Activated CD4-positive, alpha-beta T cell treated with anti-CD3 and anti-CD28 coated beads for 48 hours (primary cell): ENCODE data around the gene CLSTN1.
A peak's percentile ranks its signal among the peaks of the same experiment; 100 is the strongest.
"Not testable (repeated sequence)": the region's sequence is repeated elsewhere in the genome, so short reads cannot be mapped to it uniquely, and the experiment has no call there.

Experiments used
- DNase-seq: peaks from one replicate; pipeline ENCODE4 v3.0.0-alpha.2; 2020

The CLSTN1 gene

DNA sequence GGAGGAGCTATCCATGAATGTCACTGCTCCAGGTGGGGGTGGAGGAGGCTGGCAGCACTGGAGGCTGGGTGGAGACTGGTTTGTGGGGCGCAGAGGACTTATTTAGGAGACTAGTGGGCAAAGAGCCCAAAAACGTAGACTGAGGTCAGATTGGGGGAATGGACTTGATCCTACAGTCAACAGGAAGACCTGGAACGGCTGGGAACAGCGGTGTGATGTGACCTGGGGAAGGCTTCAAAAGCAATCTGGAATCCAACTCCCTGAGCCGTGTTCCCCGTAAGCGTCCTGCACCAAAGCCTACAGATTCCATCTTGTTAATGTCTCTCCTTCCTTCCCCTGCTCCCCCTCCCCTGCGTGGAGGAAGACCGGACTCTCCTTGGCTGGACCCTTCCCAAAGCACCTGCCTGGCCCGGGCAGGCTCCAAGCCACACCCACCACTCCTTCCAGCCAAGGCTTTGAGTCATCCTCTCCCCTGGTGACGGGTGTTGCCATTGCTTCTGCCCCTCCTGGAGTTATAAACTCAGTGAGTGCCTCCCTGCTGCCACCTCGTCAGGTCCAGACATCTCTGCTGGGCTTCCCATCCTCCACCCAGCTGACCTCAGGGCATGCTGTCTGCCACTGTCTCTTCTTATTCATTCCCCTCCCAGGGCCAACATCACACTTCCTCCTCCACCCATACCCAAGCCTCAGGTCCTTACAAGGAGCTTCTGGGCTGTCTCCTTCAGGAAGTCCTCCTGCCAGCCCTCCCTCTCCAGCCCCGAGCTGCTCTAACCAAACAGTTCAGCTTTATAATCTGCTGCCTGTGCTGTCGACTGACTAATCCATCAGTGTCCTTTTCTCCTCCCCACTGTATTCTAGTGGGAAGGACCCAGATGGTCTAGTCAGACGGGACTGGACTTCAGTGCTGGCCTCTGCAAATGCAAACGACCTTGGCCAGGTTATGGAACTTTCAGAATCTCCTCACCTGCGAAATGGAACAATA is 1.6 kb upstream of the CLSTN1 start:
- peak; percentile 46 for DNase-seq

- no peak for DNase-seq
Measured at GRCh38 chr1:9824702-9825089, 931 bp upstream of the CLSTN1 start.

GRCh38 chr1:9823693-9823942 is 147 bp downstream of the CLSTN1 start:
- no peak for DNase-seq

DNA sequence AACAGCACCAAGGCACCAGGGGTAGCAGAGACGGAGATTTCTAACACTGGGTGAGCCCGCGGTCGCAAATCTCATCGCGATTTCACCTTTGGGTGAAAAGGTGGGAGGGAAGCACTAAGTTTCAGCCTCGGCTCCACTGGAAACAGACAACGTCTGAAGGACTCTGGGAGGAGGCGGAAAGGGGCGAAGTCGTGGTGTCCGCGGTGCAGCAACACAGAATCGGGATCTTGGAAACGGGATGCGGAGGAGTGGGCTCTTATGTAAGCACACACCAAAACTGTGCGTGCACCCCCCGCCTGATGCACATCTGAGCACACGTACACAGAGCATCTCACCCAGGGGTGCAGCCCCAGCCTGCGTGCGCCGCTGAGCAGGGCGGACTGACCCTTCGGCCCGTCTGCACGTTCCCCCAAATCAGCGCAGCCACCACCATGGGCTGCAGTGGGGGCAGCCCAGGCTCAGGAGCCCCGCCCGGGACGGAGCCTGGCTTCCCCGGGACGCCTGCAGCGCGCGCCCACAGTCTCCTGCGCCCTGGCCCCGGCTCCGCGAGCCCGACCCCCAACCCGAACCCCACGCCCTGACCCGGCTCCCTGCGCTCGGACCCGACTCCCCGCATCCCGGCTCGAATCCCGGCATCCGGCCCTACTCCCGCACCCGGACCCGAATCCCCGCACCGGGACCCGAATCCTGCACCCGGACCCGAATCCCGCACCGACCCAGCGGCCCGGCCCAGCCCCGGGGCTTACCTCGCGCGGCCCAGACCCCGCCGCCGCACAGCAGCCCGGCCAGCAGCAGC is 670 bp downstream of the CLSTN1 start:
- peak; percentile 58 for DNase-seq

DNA sequence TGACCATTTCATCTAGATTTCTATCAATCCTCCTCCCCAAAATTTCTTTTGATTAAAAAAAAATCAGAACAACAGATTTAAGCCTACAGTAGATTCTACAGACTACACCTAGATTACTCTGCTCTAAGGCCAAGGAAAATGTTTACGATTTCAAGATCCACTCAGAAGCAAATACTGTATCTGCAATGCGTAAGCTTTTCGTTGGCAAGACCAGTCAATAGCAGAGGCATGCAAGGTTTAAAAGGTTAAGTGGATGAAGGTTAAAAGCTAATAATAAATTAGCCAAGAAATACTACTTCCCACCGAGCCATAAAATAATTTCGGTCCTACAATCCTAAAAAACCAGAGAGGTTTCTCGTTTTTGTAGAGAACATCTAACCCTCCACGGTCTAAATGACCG is 1.3 kb downstream of the CLSTN1 start:
- no peak for DNase-seq

- DNase-seq = no peak
Measured at GRCh38 chr1:9821710-9822109, 2.1 kb downstream of the CLSTN1 start.

GRCh38 chr1:9820521-9820920 is 3.2 kb downstream of the CLSTN1 start:
- no peak for DNase-seq

GRCh38 chr1:9817734-9818133 is 6.0 kb downstream of the CLSTN1 start:
- DNase-seq = no peak

DNA sequence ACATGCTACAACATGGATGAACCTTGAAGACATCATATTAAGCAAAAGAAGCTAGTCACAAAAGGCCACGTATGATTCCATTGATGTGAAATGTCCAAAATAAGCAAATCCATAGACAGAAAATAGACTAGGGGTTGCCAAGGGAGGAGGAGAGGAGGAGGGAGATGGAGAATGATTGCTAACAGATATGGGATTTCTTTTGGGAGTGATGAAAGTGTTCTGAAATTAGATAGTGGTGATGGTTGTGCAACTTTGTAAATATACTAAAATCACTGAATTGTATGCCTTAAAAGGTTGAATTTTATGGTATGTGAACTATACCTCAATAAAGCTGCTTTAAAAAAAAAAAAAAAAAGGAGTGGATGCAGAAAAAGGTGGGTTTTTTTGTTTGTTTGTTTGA is 7.6 kb downstream of the CLSTN1 start:
- no peak for DNase-seq

GRCh38 chr1:9815150-9815549 is 8.6 kb downstream of the CLSTN1 start:
- DNase-seq = no peak

DNA sequence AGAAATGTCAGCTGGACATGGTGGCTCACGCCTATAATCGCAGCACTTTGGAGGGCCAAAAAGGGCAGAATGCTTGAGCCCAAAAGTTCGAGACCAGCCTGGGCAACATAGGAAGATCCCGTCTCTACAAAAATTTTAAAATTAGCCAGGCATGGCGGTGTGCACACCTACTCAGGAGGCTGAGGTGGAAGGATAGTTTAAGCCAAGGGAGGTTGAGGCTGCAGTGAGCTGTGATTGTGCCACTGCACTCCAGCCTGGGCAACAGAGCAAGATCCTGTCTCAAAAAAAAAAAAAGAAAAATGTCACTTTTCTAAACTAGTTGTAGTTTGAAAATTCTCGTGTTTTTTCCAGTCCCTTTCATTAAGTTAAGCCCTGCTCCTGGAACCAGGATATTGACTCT is 9.1 kb downstream of the CLSTN1 start:
- no peak for DNase-seq

DNA sequence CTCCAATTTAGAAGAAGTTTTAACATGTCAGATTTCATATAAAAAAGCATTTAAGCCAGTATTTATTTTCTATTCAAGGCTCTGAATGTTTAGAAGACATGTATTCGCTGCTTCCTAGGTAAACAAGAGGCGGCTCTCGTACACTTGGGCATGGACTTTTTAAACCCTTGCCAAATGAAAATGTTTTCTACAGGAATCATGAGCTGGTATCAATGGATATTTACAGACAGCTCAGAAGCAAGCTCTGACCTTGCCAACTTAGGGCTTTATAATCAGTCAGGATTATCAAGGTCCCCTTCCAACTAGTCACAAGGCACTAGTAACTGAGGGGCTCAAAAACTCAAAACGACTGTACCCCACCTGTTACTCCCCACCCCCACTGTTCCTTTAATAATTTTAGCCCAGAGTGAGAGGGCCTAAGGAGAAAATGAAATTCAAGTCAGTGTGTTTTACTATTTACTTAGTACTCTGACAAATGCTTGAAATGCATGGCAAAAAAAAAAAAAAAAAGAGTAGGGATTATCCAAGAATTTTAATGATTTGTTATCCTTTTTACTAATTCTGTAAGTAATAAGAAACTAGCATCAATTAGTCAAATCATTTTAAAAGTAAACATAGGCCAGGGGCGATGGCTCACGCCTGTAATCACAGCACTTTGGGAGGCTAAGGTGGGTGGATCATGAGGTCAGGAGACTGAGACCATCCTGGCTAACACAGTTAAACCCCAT is 12.4 kb downstream of the CLSTN1 start:
- no peak for DNase-seq

DNA sequence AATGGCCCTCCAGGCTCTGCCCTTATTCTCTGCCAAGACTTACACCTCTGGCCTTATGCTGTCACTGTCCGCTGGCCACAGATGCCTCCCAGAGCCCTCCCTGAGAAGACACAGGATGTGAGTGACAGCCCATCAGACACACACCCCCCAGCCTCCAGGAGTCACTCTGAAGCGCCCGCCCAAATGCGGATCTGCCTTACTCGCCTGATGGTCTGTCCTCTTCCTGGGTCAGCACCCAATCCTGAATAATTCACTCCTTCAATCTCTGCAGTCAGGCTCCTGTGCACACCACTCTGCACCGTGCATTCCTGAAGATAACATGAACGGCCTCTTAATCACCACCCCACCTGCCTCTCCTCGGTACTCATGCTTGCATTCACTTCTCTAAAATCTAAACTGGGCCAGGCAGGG is 14.7 kb downstream of the CLSTN1 start:
- no peak for DNase-seq

DNA sequence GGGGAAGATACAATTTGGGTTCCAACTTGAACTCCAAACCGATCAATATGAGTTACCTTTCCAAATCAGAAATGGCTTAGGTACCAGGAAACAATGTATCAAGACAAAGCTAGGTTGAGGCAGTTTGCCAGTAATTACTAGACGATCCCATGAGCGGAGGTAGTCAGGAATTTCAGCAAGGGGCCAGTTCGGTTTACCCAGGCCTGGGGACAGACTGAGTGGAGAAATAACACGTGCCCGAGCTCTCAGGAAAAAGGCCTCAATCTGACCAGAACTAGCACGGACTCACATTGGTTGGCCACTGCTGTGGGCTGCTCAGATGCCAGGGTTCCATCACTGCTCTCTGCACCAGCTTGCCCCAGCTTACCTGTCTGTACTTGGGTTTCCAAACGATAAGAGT is 15.3 kb downstream of the CLSTN1 start:
- no peak for DNase-seq

DNA sequence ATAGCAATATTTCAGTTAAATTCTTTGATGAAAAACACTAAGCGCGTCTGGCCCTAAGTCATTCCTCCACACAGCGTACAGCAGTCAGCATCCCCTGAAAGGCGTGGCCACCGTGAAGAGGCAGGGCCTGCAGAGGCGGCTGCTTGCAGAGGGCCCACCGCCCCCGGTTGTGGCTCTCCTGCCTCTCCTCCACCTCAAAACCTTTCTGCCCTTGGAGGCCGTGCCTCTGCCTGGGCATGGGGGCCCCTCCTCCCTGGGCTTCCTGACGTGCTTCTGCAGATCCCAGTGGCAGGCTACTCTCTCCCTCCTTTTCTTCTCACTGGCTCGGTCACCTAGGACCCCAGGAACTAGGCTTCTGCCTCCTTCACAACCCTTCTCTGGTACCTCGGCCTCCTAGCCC is 16.2 kb downstream of the CLSTN1 start:
- no peak for DNase-seq

DNA sequence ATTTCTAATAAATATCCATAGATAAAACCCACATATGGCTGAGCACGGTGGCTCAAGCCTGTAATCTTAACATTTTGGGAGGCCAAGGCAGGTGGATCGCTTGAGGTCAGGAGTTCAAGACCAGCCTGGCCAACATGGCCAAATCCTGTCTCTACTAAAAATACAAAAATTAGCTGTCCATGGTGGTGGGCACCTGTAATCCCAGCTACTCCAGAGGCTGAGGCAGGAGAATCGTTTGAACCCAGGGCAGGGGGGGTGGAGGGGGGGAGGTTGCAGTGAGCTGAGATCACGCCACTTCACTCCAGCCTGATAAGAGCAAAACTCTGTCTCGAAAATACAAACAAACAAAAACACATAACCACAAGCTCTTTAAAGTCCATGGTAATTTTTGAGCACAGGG is 17.8 kb downstream of the CLSTN1 start:
- DNase-seq = not testable (repeated sequence)

DNA sequence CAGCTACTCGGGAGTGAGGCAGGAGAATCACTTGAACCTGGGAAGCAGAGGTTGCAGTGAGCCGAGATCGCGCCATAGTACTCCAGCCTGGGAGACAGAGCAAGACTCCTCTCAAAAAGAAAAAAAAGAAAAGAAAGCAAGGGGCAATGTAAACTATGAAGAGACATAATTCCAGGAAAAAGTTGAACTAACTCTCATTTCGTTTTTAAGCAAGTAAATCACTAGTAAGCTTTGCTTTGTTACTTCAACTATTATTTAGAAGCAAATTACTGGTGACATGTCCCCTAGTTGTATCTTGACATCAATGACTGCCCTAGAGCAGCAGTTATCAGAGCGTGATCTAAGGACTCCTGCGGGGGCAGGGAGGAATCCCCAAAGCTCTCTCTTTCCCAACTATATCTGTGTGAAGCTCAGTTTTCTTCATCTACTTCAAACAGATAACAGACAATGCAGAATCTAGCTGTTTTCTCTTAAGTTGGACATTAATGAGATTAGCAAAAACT is 18.7 kb downstream of the CLSTN1 start:
- DNase-seq = no peak

GRCh38 chr1:9803003-9803918 is 20.5 kb downstream of the CLSTN1 start:
- not testable (repeated sequence) for DNase-seq

DNA sequence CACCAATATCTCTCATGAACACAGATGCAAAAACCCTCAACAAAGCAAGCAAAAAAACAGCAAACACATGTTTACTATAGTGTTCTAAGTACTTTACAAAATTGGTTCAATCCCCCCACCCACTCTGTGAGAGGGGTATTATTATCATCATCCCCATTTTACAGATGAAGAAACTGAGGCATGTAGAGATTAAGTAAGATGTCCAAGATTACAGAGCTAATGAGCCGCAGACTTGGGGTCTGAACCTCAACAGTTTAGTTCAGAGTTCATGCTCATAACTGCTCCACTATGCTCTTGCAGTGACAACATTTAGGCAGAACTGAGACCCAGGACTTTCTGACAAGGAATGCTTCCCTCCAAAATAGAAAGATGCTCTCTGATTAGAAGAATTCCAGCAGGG is 21.9 kb downstream of the CLSTN1 start:
- no peak for DNase-seq

GRCh38 chr1:9798236-9799130 is 25.3 kb downstream of the CLSTN1 start:
- no peak for DNase-seq

GRCh38 chr1:9797049-9797448 is 26.7 kb downstream of the CLSTN1 start:
- no peak for DNase-seq
